ENCODE results near the gene CEP170. TPM values are rescaled to one million over a fixed set of nuclear protein-coding genes. Genes with fewer than 3 reads are reported as not detected.

Gene CEP170
- total and polyA plus RNA-seq, 10 of the 15 experiments (the other 5 are each of a cell fraction or from before 2014, with no cell fraction given), result 15.0 to 67.3 (median 40.2) TPM

DNA sequence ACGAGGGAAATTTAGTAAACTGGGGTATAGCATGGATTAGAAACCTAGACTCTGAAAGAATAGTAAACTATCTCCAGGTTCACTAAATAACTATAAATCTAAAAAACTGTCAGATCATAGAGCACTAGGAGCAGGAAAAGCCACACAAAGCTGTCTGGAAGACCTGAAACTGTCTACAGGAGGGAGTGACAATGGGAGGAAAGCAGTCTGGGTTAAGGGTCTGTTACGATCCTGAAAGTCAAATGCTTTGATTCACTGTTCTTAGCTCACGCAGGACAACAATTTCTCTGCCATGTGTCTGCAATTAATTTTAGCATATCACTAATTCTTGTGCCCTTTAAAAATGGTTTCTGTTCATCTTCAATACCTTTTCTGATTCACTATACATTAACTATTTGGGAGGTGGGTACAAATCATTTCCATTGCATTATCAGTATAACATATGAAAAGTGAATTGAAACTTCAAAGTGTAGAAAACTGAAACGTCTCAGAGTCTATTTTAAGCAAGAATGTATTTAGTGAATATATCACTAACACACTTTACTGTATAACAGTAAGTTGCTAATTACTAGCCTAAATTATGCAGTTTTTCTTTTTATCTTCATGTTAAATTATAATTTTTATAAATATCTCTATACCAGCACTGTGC, 18.4 kb downstream of the CEP170 start:
- H3K79me2 ChIP-seq (ENCODE audit: control insufficient read depth, insufficient read depth, low read length), result peaks cover 46% of the 10 kb centered on the region
- intact Hi-C loops (cut with micrococcal nuclease; ENCODE audit: unreplicated experiment), result no loop called here
- H3K27me3 ChIP-seq (replicated peaks in 1 of 2; ENCODE audit: control insufficient read depth in 2 of 2, insufficient read depth in 2 of 2, low read length in 1 of 2), result no peaks in the 10 kb centered on the region
- ATAC-seq (peak; percentile 80), FAIRE-seq (no peak), DNase-seq (ENCODE audit: low read depth, low spot score) (no peak)
- H2AFZ ChIP-seq (ENCODE audit: control insufficient read depth, low read depth, low read length), result no peak overlapping the region
- H3K9ac ChIP-seq (ENCODE audit: control insufficient read depth, insufficient read depth, low read length), result no peak overlapping the region
- TF ChIP-seq NFYB (IDR thresholded peaks at IDR 0.05; ENCODE audit: insufficient read depth, low read depth, low read length), result no peak
- TF ChIP-seq HSF1 (IDR thresholded peaks at IDR 0.05; ENCODE audit: low read depth, low read length), result no peak
- TF ChIP-seq MEF2A (IDR thresholded peaks at IDR 0.05; ENCODE audit: insufficient read depth, low read depth, low read length), result peak; percentile 61; the same call in 1 of the 2 replicates
- 0 out of 2 replicates have a peak, but pooled peaks have one; percentile 37 for TF ChIP-seq ZNF24 (IDR thresholded peaks at IDR 0.05)
- peak overlapping the region; percentile 56 for H3K27ac ChIP-seq (ENCODE audit: control insufficient read depth, insufficient read depth)
- peak overlapping the region; percentile 79 for H3K4me2 ChIP-seq (ENCODE audit: control insufficient read depth, insufficient read depth)
- peaks cover 4% of the 10 kb centered on the region; the same call in 1 of the 2 replicates for H3K4me1 ChIP-seq (ENCODE audit: control insufficient read depth, insufficient read depth, low read length)
- RAD21 ChIA-PET (ENCODE audit: unreplicated experiment), result interaction anchor here (1.2 kb wide), 1 partner anchor 19 kb away, joined by 4 read pairs; the partner anchor contains the start of genes CEP170 and SDCCAG8
- peaks cover 0 to 6% of the 10 kb centered on the region in 2 experiments; a peak in 2 of 4 replicates for H3K36me3 ChIP-seq (ENCODE audit: control insufficient read depth in 2 of 2, insufficient read depth in 2 of 2, low read length in 1 of 2)
- SMC1A ChIA-PET (ENCODE audit: uncharacterized antibody, unreplicated experiment), result interaction anchor here (0.9 to 2.9 kb wide), 4 partner anchors 14 to 17 kb away, joined by 4 to 8 read pairs (median 6); no protein-coding TSS in a partner anchor
- H3K9me3 ChIP-seq (replicated peaks; ENCODE audit: control insufficient read depth, insufficient read depth, low read length), result peaks cover 24% of the 10 kb centered on the region
- in situ Hi-C loops (cut with MboI), result no loop called here
- H3K4me3 ChIP-seq, result no peak overlapping the region
- POLR2A ChIA-PET, result interaction anchor here (1.1 to 1.6 kb wide), 2 partner anchors 14 to 18 kb away, joined by 4 to 5 read pairs; partner anchors contain the start of gene CEP170
- no TSS peak for BruUV-seq (replicated peaks)
- 42% methylated on average over 4 of the region's 4 CpGs for WGBS (ENCODE audit: insufficient coverage, insufficient replicate concordance, low lambda C conversion rate, missing lambda C conversion rate)
- CTCF ChIA-PET, result interaction anchor here (0.6 to 1.2 kb wide), 3 partner anchors 14 to 1625 kb away, joined by 3 to 5 read pairs (median 3); no protein-coding TSS in a partner anchor
- H4K20me1 ChIP-seq (ENCODE audit: control insufficient read depth, insufficient read depth), result no peaks in the 10 kb centered on the region
